Stimulated activated CD4-positive, alpha-beta T cell treated with anti-CD3 and anti-CD28 coated beads, Interleukin-12 subunit alpha, Interleukin-12 subunit beta, amount 100 ng/mL, for 48 hours (primary cell): ENCODE results near the gene MYO16.

Source experiments
- DNase-seq, 3 donors: peaks; one replicate each; pipeline ENCODE4 v3.0.0-alpha.2; 2020; ENCODE audit warnings: low read depth in 2 of 3, low spot score in 1 of 3

The MYO16 gene

GRCh38 chr13:109118521-109118920 is 489.1 kb downstream of the MYO16 start:
- no peak for DNase-seq

DNA sequence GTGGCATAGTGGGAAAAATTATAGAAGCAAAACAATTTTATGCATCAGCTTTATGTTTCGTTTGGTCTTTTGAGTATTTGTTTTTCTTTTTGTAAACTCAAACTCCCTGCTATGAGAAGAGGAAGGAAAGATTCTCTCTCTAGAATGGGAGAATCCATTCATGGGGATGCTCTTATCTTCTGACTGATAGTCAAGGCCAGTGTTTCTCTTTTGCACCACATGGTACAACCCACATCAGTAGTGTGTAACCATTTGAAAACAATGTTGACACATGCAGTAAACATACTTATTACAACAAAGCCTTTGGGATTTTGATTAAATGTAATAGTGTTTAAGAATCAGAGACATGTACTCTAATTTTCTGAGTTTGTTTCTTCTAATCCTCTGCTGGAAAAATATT is 490.5 kb downstream of the MYO16 start:
- no peak for DNase-seq

DNA sequence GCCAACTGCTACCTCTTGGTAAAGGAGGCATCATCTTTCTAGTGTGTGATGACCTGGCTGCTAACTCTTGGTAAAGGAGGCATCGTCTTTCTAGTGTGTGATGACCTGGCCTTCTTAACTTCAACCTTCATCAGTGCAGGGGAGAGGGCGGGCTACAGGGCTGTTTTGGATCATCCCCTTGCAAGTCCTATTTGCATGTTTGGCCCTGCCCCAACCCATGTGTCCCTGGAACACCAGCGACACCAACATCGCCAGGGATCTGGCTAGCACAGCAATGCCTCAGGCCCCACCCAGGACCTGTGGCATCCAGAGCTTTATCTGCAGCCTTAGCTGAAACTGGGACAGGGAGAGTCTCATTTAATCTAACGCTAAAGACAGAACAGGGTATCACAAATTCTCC is 492.4 kb downstream of the MYO16 start:
- DNase-seq = no peak

GRCh38 chr13:109123971-109124370 is 494.6 kb downstream of the MYO16 start:
- no peak for DNase-seq

DNA sequence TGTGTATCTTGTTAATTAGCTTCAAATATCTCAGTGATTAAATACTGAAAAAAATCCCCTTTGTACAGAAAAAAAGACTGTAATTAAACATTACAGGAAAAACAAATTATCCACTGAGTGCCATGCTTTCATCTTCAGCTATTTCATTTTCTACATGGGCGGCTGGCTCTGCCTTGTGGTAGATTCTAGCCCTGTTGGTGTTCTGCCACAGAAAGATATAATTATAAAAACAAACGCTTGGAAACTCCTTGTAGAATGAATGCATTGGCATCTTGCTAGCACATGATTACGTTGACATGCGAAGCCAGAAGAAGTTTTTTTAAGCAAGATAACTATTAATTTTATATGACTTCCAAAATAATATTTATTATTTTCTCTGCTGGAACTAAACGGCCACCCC is 496.8 kb downstream of the MYO16 start:
- DNase-seq = no peak

DNA sequence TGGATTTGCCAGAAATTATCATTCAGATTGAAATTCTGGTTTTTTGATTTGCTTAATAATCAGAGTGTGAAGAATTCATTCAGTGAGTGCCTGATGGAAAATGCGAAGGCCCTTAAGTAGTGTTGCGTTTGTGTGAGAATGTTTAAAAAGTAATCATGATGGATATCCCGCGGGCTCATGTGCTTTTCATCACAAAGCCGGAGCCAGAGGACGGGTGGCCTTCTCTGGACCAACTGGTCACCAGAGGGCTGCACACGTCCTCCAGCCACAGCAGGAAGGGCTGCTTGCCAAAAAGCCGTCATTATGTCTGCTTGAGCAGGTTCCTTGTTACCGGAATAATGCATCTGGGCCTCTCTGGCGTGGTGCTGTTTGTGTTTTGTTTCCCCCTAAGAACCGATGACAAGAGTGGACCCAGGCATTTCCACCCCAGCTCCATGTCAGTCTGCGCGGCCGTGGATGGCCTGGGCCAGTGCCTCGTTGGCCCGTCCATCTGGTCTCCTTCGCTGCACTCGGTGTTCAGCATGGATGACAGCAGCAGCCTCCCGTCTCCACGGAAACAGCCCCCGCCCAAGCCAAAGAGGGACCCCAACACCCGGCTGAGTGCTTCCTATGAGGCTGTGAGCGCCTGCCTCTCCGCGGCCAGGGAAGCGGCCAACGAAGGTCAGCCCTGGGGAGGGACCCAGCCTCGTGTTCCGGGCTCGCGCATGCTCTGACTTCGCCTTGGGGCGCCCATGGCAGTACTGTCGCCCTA is 497.7 kb downstream of the MYO16 start:
- no peak for DNase-seq

- DNase-seq = no peak
These were observed 498.7 kb downstream of the MYO16 start for GRCh38 chr13:109128121-109128520.

- no peak for DNase-seq
These were observed 500.9 kb downstream of the MYO16 start for GRCh38 chr13:109130093-109130835.

DNA sequence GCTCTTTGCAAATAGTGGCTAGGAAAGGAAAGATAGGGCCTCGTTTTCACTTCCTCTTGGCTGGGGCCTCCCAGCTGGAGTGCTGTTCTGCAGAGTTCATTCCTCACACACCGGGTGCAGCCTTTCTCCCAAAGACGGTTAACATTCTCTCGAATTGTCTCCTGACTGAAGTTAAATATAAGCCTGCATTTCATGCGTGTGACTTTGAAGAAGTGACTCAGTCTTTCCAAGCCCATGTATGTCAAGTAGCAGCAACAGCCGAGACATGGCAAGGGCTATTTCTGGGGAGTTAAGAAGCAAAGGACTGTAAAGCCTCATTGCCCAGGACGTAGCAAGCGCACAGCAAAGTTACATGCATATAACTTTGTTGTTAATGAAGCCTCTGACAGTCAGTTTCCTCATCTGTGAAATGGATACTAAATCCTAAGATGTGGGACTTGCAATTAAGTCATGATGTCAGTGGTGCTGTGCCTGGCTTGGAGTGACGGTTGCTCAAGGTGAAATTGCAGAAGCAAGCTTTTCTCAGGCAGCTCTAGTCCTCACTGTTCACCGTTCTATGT is 502.4 kb downstream of the MYO16 start:
- no peak for DNase-seq

DNA sequence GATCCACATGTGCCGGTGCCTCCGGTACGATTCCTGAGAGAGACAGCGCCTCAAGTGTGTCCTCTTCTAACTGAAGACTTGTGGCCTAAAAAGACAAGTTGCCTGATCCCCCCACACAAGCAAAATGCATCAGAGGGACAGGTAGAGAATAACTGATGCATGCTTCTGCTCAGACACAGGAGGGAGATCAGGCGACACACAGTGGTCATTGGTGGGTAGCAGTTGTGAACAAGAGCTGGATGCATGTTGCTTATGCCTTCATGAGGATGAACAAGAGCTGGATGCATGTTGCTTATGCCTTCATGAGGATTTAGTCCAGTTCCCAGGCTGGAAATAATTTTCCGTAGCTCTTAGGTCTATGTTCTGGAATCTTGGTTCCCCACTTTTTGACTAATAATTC is 505.6 kb downstream of the MYO16 start:
- no peak for DNase-seq

GRCh38 chr13:109136873-109137272 is 507.5 kb downstream of the MYO16 start:
- DNase-seq = no peak

DNA sequence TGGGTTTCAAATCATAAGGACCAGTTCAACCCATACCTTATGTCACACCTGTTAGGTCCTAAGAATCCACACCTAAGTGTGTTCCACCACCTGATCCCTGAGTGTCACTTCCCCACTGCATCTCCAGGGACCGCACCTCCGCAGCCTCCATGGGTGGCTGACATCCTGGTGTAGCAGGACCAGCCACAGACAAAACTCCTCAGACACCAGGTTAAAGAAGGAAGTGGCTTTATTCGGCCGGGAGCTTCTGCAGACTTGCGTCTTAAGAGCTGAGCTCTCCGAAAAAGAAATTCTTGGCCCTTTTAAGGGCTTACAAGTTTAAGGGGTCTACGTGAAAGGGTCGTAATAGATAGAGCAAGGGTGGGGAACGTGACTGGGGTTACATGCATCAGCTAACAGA is 509.9 kb downstream of the MYO16 start:
- DNase-seq = no peak

GRCh38 chr13:109140054-109140453 is 510.6 kb downstream of the MYO16 start:
- no peak for DNase-seq

DNA sequence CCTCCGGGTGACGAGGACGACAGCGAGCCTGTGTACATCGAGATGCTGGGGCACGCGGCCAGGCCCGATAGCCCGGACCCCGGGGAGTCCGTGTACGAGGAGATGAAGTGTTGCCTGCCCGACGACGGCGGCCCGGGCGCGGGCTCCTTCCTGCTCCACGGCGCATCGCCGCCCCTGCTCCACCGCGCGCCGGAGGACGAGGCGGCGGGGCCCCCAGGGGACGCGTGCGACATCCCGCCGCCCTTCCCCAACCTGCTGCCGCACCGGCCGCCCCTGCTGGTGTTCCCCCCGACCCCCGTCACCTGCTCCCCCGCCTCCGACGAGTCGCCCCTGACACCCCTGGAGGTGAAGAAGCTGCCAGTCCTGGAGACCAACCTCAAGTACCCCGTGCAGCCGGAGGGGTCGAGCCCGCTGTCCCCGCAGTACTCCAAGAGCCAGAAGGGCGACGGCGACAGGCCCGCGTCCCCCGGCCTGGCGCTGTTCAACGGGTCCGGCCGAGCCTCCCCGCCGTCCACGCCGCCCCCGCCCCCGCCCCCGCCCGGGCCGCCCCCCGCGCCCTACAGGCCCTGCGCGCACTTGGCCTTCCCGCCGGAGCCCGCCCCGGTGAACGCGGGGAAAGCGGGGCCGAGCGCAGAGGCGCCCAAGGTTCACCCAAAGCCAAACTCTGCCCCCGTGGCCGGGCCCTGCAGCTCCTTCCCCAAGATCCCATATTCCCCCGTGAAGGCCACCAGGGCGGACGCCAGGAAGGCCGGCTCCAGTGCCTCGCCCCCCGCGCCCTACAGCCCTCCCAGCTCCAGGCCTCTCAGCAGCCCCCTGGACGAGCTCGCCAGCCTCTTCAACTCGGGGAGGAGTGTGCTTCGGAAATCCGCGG is 511.3 kb downstream of the MYO16 start:
- DNase-seq = no peak

GRCh38 chr13:109141706-109142105 is 512.3 kb downstream of the MYO16 start:
- no peak for DNase-seq

DNA sequence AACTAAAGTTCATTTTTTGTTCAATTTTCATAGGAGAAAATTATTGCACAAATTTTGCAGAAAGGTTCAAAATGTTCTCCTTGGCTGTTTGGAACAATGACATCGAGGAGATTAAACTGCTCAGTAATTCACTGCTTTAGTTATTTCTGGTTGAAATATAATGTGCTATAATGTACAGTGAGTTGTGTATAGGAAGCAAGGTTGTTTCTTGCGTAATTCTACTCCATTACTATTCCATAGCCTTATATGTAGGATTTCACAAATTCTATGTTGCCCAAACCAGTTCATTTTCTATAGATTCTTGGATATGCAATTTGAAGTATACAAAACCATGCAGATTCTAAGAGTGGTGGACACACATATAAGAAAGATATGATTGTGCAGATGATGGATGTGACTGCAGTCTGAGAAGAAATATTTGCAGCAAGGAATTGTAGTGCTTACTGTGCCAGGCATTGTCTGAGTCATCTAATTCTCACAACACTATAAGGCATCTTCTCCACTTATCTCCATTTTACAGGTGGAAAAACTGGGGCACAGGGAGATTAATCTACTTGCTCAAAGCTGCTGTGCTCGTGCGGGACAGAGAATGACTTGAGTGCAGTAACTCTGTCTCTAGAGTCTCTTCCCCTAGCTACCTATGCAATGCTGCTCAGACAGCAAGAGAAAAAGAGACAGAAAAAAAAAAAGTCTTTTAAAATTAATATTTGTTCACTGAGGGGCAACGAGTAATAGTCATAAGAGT is 515.5 kb downstream of the MYO16 start:
- DNase-seq = no peak

DNA sequence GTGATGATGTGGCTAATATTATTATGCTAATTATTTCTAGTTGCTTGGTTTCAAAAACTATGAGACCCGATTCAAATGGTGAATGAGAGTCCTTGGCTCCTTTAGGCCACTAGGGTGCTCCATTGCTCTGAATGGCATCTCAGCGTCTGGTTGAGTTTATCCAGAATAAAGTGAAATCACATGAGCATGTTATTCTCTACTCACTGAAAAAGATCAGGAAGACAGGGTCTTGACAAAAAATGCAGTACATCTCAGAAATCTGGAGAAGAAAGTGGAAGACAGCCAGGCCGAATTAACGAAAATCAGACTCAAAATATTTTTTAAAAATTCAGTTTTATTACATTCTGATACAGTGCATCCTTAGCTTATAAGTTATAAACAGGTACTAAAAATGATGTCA is 516.2 kb downstream of the MYO16 start:
- no peak for DNase-seq

- no peak for DNase-seq
These were observed 517.0 kb downstream of the MYO16 start for GRCh38 chr13:109146393-109146792.

DNA sequence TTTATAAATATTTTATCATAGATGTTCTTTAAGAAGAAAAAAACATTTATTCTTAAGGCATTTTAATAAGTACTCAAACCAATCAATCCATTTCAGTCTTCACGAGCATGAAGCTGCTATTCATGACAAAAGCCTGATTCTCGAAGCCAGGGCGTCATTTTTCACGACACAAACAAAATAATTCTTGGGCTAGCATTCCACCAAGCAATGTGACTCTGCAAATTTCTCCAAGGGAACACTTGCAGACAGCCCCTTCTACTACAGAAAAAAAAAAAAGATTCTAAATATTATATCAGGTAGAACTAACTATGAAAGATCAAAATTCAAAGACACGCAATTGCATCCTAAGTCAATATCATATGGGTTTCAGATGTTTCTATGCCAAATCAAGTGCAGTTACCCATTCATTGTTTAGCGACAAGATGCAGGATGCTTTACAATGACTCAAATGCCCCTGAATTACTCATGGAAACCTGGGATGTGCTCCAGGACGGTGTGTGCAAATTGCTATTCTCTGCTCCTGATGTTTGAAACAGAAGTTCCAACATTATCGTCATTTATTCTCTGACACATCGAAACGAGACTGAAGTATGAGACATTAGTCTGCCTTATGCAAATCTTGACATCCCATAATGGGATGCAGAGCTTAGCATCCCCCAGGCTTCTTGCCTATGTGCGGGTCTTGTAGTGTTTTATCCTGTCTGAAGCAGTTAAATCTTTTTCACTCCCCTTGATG is 517.7 kb downstream of the MYO16 start:
- no peak for DNase-seq

GRCh38 chr13:109148243-109148642 is 518.8 kb downstream of the MYO16 start:
- DNase-seq = no peak
